T-helper 9 cell (primary cell): ENCODE data around the gene DOC2B.
"Not testable (repeated sequence)": the region's sequence is repeated elsewhere in the genome, so short reads cannot be mapped to it uniquely, and the experiment has no call there.

ENCODE experiments used
- DNase-seq: peaks from one replicate; pipeline ENCODE4 v3.0.0-alpha.2; 2020
- total RNA-seq, 2 donors: gene quantifications; one replicate each; lab custom pipeline; 2026; lab: John Stamatoyannopoulos, UW

The DOC2B gene
- total RNA-seq = 0.21 to 0.24 reads per million in 2 donors

GRCh38 chr17:181245-182049 is at the start of gene DOC2B:
DOC2B (minus strand) TSS chr17:181650; CDS start chr17:181479, 171 bp downstream.
- DNase-seq = no peak

GRCh38 chr17:230395-230770 is 48.9 kb upstream of the DOC2B start:
- no peak for DNase-seq

GRCh38 chr17:229709-230394 is 48.4 kb upstream of the DOC2B start:
- no peak for DNase-seq

GRCh38 chr17:228951-229708 is 47.7 kb upstream of the DOC2B start:
- no peak for DNase-seq

- DNase-seq = no peak
Observed at GRCh38 chr17:227946-228615, 46.6 kb upstream of the DOC2B start.

- no peak for DNase-seq
Observed at GRCh38 chr17:227078-227945, 45.9 kb upstream of the DOC2B start.

- no peak for DNase-seq
Observed at GRCh38 chr17:226108-227077, 44.9 kb upstream of the DOC2B start.

- DNase-seq = no peak
Observed at GRCh38 chr17:225551-225950, 44.1 kb upstream of the DOC2B start.

GRCh38 chr17:224576-224975 is 43.1 kb upstream of the DOC2B start:
- not testable (repeated sequence) for DNase-seq

- DNase-seq = no peak
Observed at GRCh38 chr17:223723-224471, 42.4 kb upstream of the DOC2B start.

- no peak for DNase-seq
Observed at GRCh38 chr17:222172-222571, 40.7 kb upstream of the DOC2B start.

- no peak for DNase-seq
Observed at GRCh38 chr17:219696-220095, 38.2 kb upstream of the DOC2B start.

- DNase-seq = no peak
Observed at GRCh38 chr17:218432-219110, 37.1 kb upstream of the DOC2B start.

- no peak for DNase-seq
Observed at GRCh38 chr17:216625-217024, 35.2 kb upstream of the DOC2B start.

GRCh38 chr17:215563-216478 is 34.4 kb upstream of the DOC2B start:
- not testable (repeated sequence) for DNase-seq

- no peak for DNase-seq
Observed at GRCh38 chr17:214881-215331, 33.5 kb upstream of the DOC2B start.

- DNase-seq = no peak
Observed at GRCh38 chr17:213286-214105, 32.0 kb upstream of the DOC2B start.
